ENCODE results near the gene CGB8.
"Not testable (repeated sequence)": the region's sequence is repeated elsewhere in the genome, so short reads cannot be mapped to it uniquely, and the experiment has no call there.

Gene CGB8

GRCh38 chr19:49064768-49065611, 16.1 kb upstream of the CGB8 start, which contains the start of gene NTF4:
TSS of gene NTF4 (minus strand) at chr19:49064818. CDS start at chr19:49061997, 2,821 bp downstream.
- no peak for DNase-seq (ENCODE audit: low read depth)

- DNase-seq (ENCODE audit: low read depth) = no peak
These were observed 15.2 kb upstream of the CGB8 start for GRCh38 chr19:49064029-49064629.

GRCh38 chr19:49061445-49061844, 12.5 kb upstream of the CGB8 start:
- DNase-seq (ENCODE audit: low read depth) = no peak

GRCh38 chr19:49061000-49061399, 12.1 kb upstream of the CGB8 start:
- no peak for DNase-seq (ENCODE audit: low read depth)

GRCh38 chr19:49059053-49059452, 10.1 kb upstream of the CGB8 start:
- no peak for DNase-seq (ENCODE audit: low read depth)

GRCh38 chr19:49058562-49058961, 9.7 kb upstream of the CGB8 start:
- DNase-seq (ENCODE audit: low read depth) = no peak

- DNase-seq (ENCODE audit: low read depth) = no peak
These were observed 8.8 kb upstream of the CGB8 start, which contains the start of gene CGB7 for GRCh38 chr19:49057636-49058234. TSS of gene CGB7 (minus strand) at chr19:49057749. CDS start at chr19:49055375, 2,374 bp downstream.

- DNase-seq (ENCODE audit: low read depth) = not testable (repeated sequence)
These were observed 8.1 kb upstream of the CGB8 start for GRCh38 chr19:49056902-49057596.

GRCh38 chr19:49056101-49056901, 7.4 kb upstream of the CGB8 start:
- DNase-seq (ENCODE audit: low read depth) = peak; percentile 20

GRCh38 chr19:49050376-49051033, 1.6 kb upstream of the CGB8 start:
- DNase-seq (ENCODE audit: low read depth) = not testable (repeated sequence)

GRCh38 chr19:49049834-49050233, 923 bp upstream of the CGB8 start:
- not testable (repeated sequence) for DNase-seq (ENCODE audit: low read depth)

- not testable (repeated sequence) for DNase-seq (ENCODE audit: low read depth)
These were observed 5.4 kb downstream of the CGB8 start, which contains the start of gene CGB5 for GRCh38 chr19:49043548-49043947. TSS of gene CGB5 (plus strand) at chr19:49043848. CDS start at chr19:49044210, 362 bp downstream.

- DNase-seq (ENCODE audit: low read depth) = not testable (repeated sequence)
These were observed 6.2 kb downstream of the CGB8 start for GRCh38 chr19:49042666-49043065.

GRCh38 chr19:49042177-49042576, 6.7 kb downstream of the CGB8 start:
- no peak for DNase-seq (ENCODE audit: low read depth)

- not testable (repeated sequence) for DNase-seq (ENCODE audit: low read depth)
These were observed 9.2 kb downstream of the CGB8 start for GRCh38 chr19:49039736-49040135.

- not testable (repeated sequence) for DNase-seq (ENCODE audit: low read depth)
These were observed 10.2 kb downstream of the CGB8 start for GRCh38 chr19:49038557-49039276.

- not testable (repeated sequence) for DNase-seq (ENCODE audit: low read depth)
These were observed 10.8 kb downstream of the CGB8 start for GRCh38 chr19:49038111-49038510.

- not testable (repeated sequence) for DNase-seq (ENCODE audit: low read depth)
These were observed 12.1 kb downstream of the CGB8 start, which contains the start of gene CGB1 for GRCh38 chr19:49036815-49037214. TSS of gene CGB1 (minus strand) at chr19:49036895. CDS start at chr19:49036711, 184 bp downstream.

GRCh38 chr19:49031642-49032301, 17.1 kb downstream of the CGB8 start, which contains the start of gene CGB2:
TSS of gene CGB2 (plus strand) at chr19:49031890. CDS start at chr19:49032096, 206 bp downstream.
- peak; percentile 44 for DNase-seq (ENCODE audit: low read depth)
